Thymus (tissue), 11 donors: Measurements from ENCODE around the gene ZNF629. TPM values are rescaled to one million over a fixed set of nuclear protein-coding genes. Genes with fewer than 3 reads are reported as not detected.

ENCODE experiments used
- DNase-seq, 9 donors: peaks; one replicate each; pipeline ENCODE4 v3.0.0-alpha.2; 2013; ENCODE audit warnings: low spot score in 9 of 9, low read depth in 6 of 9, missing footprints in 1 of 9
- H3K27ac ChIP-seq, 2 donors: one replicate each; pipeline ENCODE4 v1.5.1; 2013; ENCODE audit warnings: control low read depth in 1 of 2, low read depth in 1 of 2, low read length in 1 of 2, mild to moderate bottlenecking in 1 of 2, moderate library complexity in 1 of 2
- H3K27me3 ChIP-seq, 2 donors: one replicate each; pipeline ENCODE4 v1.5.1; 2013; ENCODE audit warnings: low read length in 1 of 2; ENCODE audit not compliant: control insufficient read depth in 2 of 2, insufficient read depth in 1 of 2
- H3K36me3 ChIP-seq, 2 donors: one replicate each; pipeline ENCODE4 v1.5.1; 2013; ENCODE audit warnings: low read length in 1 of 2, mild to moderate bottlenecking in 1 of 2, moderate library complexity in 1 of 2; ENCODE audit not compliant: control insufficient read depth in 2 of 2, insufficient read depth in 2 of 2
- H3K4me1 ChIP-seq, 2 donors: one replicate each; pipeline ENCODE4 v1.5.1; 2013; ENCODE audit warnings: low read length in 2 of 2; ENCODE audit not compliant: control insufficient read depth in 2 of 2, insufficient read depth in 2 of 2
- H3K4me3 ChIP-seq, 2 donors: one replicate each; pipeline ENCODE4 v1.5.1; 2013; ENCODE audit warnings: low read length in 2 of 2, control low read depth in 1 of 2, mild to moderate bottlenecking in 1 of 2
- H3K9me3 ChIP-seq, 2 donors: one replicate each; pipeline ENCODE4 v1.5.1; 2013; ENCODE audit warnings: low read length in 1 of 2, mild to moderate bottlenecking in 1 of 2; ENCODE audit not compliant: control insufficient read depth in 2 of 2, insufficient read depth in 1 of 2
- WGBS: extraction: QIAGEN DNeasy Blood & Tissue Kit; methylation state at CpG from one replicate; pipeline ENCODE4 v1.1.7; 2013; 5-methylcytosine and 5-hydroxymethylcytosine counted together
- polyA plus RNA-seq: library from polyadenylated mRNA; stranded (reverse); fragments of 200-250 nt; gene quantifications from one replicate; pipeline ENCODE4 v1.2.3, GENCODE V29; 2013
- total RNA-seq: library from RNA; stranded (reverse); fragments of 120-200 nt; gene quantifications from one replicate; pipeline ENCODE4 v1.2.4, GENCODE V29; 2013
- donor health status: healthy.

ZNF629 gene
- total and polyA plus RNA-seq, 2 donors: 4.6 to 5.0 TPM

DNA sequence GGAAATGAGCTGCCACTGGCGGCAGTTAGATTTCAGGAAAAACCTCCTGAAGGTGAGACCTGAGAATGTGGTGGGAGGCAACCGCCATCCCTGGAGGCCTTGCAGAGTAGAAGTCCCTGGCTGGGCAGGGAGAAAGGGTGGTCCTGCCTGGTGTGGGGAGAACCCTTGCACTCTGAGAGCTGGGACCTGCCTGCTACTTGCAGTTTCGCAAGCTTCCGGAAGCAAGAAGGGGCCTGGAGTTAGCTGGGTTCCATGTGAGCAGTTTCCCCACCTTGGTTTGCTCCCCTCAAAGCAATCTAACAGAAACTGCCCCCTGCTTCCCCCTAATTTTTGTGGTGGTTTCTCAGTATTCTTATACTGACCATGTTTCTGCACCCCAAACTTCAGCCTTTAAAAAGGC is 6.5 kb downstream of the ZNF629 start:
- no peak for DNase-seq
- peaks cover 7 to 12% of the 10 kb centered on the region in 2 donors for H3K4me1 ChIP-seq
- WGBS: 95% methylated on average over 4 of the region's 4 CpGs
- H3K36me3 ChIP-seq: peaks cover 24 to 31% of the 10 kb centered on the region in 2 donors
- no peak overlapping the region for H3K27ac ChIP-seq
- peaks cover 0 to 10% of the 10 kb centered on the region in 2 donors for H3K27me3 ChIP-seq
- no peak overlapping the region for H3K4me3 ChIP-seq
- no peaks in the 10 kb centered on the region for H3K9me3 ChIP-seq

DNA sequence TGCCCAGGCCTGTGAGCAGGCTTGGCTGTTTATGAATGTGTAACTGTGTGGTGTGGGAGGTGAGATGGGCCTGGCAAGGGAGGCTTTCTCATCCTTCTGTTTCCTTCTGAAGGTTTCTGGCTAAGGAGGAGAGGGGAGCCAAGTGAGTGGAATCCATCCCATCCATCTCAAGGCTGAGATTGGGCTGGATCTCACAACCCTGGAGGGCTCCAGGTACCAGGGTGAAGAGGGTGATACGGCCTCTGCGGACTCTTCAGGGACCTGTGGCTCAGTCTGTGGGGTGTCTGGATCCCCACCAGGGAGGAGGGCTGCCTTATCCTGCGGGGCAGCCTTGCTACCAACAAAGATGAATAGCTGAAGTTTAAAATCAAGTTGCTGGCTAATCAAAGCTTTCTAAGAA is 7.0 kb downstream of the ZNF629 start:
- Histone ChIP-seq H3K27me3 (peaks cover 0 to 15% of the 10 kb centered on the region in 2 donors), H3K4me1 (peaks cover 11 to 15% of the 10 kb centered on the region in 2 donors), H3K9me3 (no peaks in the 10 kb centered on the region), H3K27ac (no peak overlapping the region), H3K36me3 (peaks cover 24 to 27% of the 10 kb centered on the region in 2 donors), H3K4me3 (no peak overlapping the region)
- no peak for DNase-seq
- over 99% methylated on average over 3 of the region's 3 CpGs for WGBS

DNA sequence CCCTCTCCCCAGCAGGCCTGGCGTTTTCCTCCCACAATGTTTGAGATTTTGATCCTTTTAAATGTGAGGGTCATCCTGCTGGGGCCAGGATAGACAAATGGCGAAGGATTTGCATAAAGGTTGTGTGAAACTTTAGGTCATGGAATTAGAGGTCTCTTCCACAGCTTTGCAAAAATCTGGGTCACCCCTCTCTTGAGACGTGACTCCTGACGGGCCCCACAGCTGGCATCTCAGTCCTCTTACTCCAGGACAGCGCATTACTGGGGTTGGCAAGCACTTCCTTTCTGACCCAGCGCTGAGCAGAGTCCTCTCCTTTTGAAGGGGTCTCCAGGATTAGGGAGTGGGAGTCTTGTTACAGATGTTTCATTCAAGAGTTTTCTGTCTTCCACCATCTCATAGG is 7.4 kb downstream of the ZNF629 start:
- 98% methylated on average over 6 of the region's 6 CpGs for WGBS
- H3K4me1 ChIP-seq: peaks cover 13 to 18% of the 10 kb centered on the region in 2 donors
- H3K27me3 ChIP-seq: peaks cover 0 to 16% of the 10 kb centered on the region in 2 donors
- no peak overlapping the region for H3K4me3 ChIP-seq
- H3K9me3 ChIP-seq: no peaks in the 10 kb centered on the region
- DNase-seq: no peak
- H3K27ac ChIP-seq: no peak overlapping the region
- peaks cover 27 to 29% of the 10 kb centered on the region in 2 donors for H3K36me3 ChIP-seq

DNA sequence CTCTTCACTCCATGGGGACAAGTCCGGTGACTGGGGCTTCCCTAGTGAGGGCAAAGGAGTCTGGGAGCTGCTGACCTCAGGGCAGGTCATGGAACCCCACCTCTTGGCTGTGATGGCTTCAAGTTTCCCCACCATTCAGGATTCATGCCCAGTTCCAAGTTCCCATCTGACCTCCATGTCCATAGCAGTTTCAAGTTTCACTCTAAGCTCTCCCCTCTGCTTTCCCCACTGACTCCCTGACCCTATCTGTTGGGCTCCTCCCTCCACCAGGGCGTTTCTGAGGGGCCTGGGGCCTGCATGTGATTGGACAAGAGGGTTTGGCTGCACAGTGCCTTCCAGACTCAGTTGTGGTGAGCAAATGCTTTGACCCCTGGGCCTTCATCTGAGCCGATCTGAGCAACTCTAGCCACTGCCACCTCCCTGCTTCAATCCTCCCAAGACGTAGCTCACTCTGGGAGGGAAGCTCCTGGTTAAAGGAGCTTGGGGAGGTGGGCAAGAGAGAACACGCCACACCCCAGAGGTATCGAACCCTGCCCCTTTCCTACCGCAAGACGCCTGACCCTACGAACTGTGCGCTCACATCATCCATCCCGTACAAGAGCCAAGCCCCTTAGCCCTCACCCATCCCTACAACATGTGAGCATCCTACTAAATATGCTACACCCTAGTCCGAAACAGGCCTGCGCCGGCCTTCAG is 8.3 kb downstream of the ZNF629 start:
- H3K36me3 ChIP-seq: peaks cover 33 to 36% of the 10 kb centered on the region in 2 donors
- peaks cover 13 to 18% of the 10 kb centered on the region in 2 donors for H3K4me1 ChIP-seq
- H3K9me3 ChIP-seq: no peaks in the 10 kb centered on the region
- WGBS: 95% methylated on average over 14 of the region's 14 CpGs
- H3K27ac ChIP-seq: no peak overlapping the region
- H3K4me3 ChIP-seq: no peak overlapping the region
- H3K27me3 ChIP-seq: peaks cover 0 to 16% of the 10 kb centered on the region in 2 donors
- no peak for DNase-seq

DNA sequence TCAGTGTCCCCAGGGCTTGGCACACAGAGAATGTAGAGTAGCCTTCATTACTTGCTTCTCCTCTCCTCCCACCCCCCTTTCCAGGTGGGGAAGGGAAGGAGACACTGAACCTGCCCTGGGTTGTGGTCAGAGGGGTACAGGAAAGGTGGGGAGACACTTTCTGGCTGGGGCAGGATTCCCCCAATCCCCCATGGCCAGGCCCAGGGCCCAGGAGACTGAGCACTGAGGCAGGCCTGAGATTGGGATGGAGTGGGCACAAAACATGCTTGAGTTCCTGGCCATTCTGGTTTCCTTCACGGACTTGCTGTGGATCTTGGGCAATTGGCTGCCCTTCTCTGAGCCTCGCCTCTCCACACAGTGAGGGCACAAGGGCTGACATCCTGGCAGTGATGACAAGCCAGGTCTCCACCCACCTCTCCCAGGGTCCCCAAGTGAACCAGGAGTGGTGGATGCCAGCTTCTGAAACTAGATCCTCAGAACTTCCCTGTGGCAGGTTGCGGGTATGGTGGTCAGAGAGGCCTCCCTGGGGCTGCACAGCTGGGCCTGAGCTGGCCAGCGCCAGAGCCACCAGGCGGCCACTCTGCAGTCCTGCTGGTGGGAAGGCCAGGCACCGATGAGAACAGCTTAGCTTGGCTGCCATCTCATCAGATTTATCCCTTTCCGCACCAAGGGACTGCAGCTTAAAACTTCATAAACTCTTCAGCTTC is 9.3 kb downstream of the ZNF629 start:
- H3K36me3 ChIP-seq: peaks cover 33 to 36% of the 10 kb centered on the region in 2 donors
- 96% methylated on average over 7 of the region's 7 CpGs for WGBS
- H3K4me3 ChIP-seq: no peak overlapping the region
- H3K27me3 ChIP-seq: peaks cover 0 to 16% of the 10 kb centered on the region in 2 donors
- no peak for DNase-seq
- peaks cover 13 to 18% of the 10 kb centered on the region in 2 donors for H3K4me1 ChIP-seq
- H3K27ac ChIP-seq: no peak overlapping the region
- H3K9me3 ChIP-seq: no peaks in the 10 kb centered on the region

DNA sequence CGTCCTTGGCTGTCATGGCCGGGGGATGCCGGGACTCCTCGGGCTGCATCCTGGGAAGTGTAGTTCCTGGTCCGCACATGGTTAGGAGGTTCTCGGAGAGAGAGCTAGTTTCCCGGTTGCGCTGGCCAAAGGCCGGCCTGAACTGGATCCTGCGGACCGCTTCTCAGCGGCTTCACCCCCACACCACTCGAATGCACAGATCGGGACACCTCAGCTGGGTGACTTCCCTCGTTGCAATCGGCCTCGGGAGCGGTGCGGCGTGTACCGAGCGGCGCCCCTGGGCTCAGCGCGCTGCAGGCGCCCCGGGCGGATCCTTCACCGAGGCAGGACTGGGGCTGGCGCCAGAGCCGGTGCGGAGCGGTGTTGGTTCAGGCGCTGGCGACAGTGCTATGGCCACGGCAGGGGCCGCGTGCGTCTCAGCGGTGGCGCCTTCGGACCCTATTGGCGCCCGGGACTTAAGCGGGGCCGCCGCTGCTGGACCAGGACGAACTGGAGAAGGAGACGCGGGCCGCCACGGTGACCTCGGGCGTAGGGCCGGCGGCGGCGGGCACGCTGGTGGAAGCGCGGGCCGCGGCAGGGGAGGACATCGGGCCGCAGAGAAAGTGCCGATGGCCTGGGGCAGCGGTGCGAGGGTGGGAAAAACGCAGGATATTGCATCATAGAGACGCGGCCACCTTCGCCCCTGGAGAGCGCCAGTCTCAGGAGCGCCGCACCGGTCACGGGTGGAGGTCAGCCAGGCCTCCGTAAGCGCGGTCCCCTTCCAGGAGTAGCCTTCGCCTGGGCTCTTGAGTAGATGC is 11.4 kb downstream of the ZNF629 start:
- peaks cover 0 to 16% of the 10 kb centered on the region in 2 donors for H3K27me3 ChIP-seq
- peak overlapping the region; percentile 52 to 53 for H3K4me3 ChIP-seq
- H3K27ac ChIP-seq: peak overlapping the region; percentile 15 to 24
- WGBS: under 1% methylated on average over 81 of the region's 81 CpGs
- peak in 5 of 9 donors; percentile 21 to 72 (median 53) for DNase-seq
- H3K9me3 ChIP-seq: no peaks in the 10 kb centered on the region
- peaks cover 13 to 18% of the 10 kb centered on the region in 2 donors for H3K4me1 ChIP-seq
- H3K36me3 ChIP-seq: peaks cover 40 to 42% of the 10 kb centered on the region in 2 donors

DNA sequence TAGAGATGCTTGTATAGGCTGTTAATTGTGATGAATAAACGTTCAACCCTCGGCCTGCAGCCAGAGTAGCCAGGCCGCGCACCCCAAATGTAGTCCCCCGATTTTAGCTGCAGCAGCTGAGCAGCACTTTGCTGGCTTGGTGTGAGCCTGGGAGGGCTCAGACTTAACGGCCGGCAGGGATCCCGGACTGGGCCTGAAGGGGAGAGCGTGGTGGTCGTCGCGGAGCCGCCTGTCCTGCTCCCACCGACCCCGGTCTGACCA is 11.9 kb downstream of the ZNF629 start:
- Histone ChIP-seq H3K4me1 (peaks cover 13 to 18% of the 10 kb centered on the region in 2 donors), H3K27me3 (peaks cover 0 to 16% of the 10 kb centered on the region in 2 donors), H3K9me3 (no peaks in the 10 kb centered on the region), H3K4me3 (peak overlapping the region; percentile 52 to 53), H3K36me3 (peaks cover 44 to 47% of the 10 kb centered on the region in 2 donors), H3K27ac (peak overlapping the region in 1 of 2 donors; percentile 36)
- no peak for DNase-seq
- 24% methylated on average over 15 of the region's 15 CpGs for WGBS

DNA sequence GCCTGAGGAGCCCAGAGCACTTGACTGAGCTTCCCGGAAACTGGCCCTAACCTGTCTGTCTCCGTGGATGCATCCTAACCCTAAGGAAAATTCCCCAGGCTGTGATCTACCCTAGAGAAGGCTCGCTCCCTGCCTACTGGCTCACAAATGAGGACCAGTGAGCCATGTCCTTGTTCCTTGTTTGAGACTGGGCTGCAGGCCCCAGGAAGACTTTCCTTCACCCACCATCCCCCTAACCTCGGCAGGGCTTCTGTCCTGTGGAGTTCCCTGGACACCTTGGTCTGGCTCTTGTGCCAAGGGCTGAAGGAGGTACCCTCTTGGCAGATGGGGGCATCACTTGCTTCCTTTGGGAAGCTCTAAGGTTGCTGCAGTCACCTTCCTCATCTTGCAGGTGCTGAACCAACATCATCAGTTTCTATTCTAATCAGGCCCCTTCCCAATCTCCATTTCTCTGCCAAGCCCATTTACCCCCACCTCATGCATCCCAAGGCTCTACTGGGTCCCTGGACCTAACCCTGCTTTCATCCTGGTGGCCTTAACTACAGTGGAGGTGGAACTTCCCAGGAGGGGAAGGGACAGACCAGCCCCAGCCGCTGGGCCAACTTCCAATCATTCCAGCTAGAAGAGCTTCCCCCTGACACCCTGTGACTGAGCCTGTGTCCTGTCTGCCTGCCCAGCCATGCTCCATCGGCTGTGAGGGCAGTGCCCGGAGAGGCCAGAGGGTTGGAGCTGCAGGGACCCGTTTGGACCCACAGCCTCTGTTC is 12.5 kb downstream of the ZNF629 start:
- 84% methylated on average over 8 of the region's 8 CpGs for WGBS
- peaks cover 13 to 18% of the 10 kb centered on the region in 2 donors for H3K4me1 ChIP-seq
- H3K9me3 ChIP-seq: no peaks in the 10 kb centered on the region
- peak overlapping the region in 1 of 2 donors; percentile 53 for H3K4me3 ChIP-seq
- peaks cover 49 to 52% of the 10 kb centered on the region in 2 donors for H3K36me3 ChIP-seq
- H3K27me3 ChIP-seq: peaks cover 0 to 16% of the 10 kb centered on the region in 2 donors
- H3K27ac ChIP-seq: peak overlapping the region in 1 of 2 donors; percentile 36
- no peak for DNase-seq
